Esophagus squamous epithelium (tissue), 4 donors: ENCODE measurements around the gene MEIS1.

Experiments used
- POLR2A ChIP-seq, 4 donors: fragments of 450-650 bp; IDR thresholded peaks; one replicate each; pipeline ENCODE4 v1.6.1; 2017; ENCODE audit warnings: antibody characterized with exemption in 4 of 4, mild to moderate bottlenecking in 4 of 4, moderate library complexity in 3 of 4
- TF ChIP-seq, protein P1 (sequence below), 6 experiments: fragments of 450-650 bp in 4 of 6; fragments of 200-600 bp in 2 of 6; sonication (generic) in 2 of 6; IDR thresholded peaks; one replicate each; pipeline ENCODE4 v1.5.1; 2016 to 2019; ENCODE audit warnings: antibody characterized with exemption in 6 of 6, mild to moderate bottlenecking in 4 of 6, moderate library complexity in 4 of 6

DNA sequence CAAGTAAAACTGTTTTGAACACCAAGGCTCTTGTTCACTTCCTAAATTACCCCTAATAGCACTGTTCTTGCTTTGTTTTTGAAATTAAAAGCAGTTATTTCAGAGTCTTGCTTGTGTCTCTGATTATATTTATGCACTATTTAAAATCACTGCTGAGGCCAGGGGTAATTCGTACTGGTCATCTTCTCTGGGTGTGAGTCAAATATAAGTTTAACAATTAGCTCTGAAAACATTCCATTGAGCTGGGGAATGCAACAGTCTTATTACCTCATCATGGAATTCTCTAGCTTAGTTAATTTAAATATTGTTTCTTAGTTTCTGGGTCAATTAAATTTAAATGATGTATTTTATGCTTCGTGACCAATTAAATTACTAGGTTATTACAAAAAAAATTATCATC lies 135.0 kb downstream of the MEIS1 start:
- TF ChIP-seq, protein P1, sequence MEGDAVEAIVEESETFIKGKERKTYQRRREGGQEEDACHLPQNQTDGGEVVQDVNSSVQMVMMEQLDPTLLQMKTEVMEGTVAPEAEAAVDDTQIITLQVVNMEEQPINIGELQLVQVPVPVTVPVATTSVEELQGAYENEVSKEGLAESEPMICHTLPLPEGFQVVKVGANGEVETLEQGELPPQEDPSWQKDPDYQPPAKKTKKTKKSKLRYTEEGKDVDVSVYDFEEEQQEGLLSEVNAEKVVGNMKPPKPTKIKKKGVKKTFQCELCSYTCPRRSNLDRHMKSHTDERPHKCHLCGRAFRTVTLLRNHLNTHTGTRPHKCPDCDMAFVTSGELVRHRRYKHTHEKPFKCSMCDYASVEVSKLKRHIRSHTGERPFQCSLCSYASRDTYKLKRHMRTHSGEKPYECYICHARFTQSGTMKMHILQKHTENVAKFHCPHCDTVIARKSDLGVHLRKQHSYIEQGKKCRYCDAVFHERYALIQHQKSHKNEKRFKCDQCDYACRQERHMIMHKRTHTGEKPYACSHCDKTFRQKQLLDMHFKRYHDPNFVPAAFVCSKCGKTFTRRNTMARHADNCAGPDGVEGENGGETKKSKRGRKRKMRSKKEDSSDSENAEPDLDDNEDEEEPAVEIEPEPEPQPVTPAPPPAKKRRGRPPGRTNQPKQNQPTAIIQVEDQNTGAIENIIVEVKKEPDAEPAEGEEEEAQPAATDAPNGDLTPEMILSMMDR (IDR thresholded peaks at IDR 0.05): no peak
- no peak for TF ChIP-seq POLR2A (IDR thresholded peaks at IDR 0.05)
